ENCODE data around the gene MPC2. TPM values are rescaled to one million over a fixed set of nuclear protein-coding genes. Genes with fewer than 3 reads are reported as not detected.

MPC2 gene
- total RNA-seq = 40.5 TPM
- long read RNA-seq, transcript MPC2-202 (5 exons, 2,177 nt) = major isoform, 26 of 29 reads
- long read RNA-seq, partial matches to known transcripts = 2 of 29 reads
- long read RNA-seq, other reads (novel, unspliced or antisense) = 1 of 29 reads

GRCh38 chr1:167936930-167937708 is at the start of gene MPC2:
Gene MPC2 (minus strand): TSS chr1:167937072. CDS start chr1:167935841, 1,231 bp downstream.
- Histone ChIP-seq H3K4me1 (peaks cover 28% of the 10 kb centered on the region), H3K27me3 (no peaks in the 10 kb centered on the region), H3K9me3 (no peaks in the 10 kb centered on the region), H3K27ac (peak within 1 kb of the TSS; percentile 97), H3K36me3 (no peaks in the 10 kb centered on the region), H3K4me3 (peak within 1 kb of the TSS; percentile 83)
- ATAC-seq = peak; percentile 30
- intact Hi-C loops (cut with DNase I) = no loop called here
- no peak for TF ChIP-seq CTCF (IDR thresholded peaks at IDR 0.05)
- peak; percentile 84 for DNase-seq

- H3K4me3 ChIP-seq = no peak overlapping the region
- no peak for TF ChIP-seq CTCF (IDR thresholded peaks at IDR 0.05)
- no peaks in the 10 kb centered on the region for H3K9me3 ChIP-seq
- H3K4me1 ChIP-seq = no peaks in the 10 kb centered on the region
- H3K27me3 ChIP-seq = no peaks in the 10 kb centered on the region
- H3K36me3 ChIP-seq = peaks cover 4% of the 10 kb centered on the region
- no peak overlapping the region for H3K27ac ChIP-seq
- DNase-seq = no peak
- ATAC-seq = no peak
- intact Hi-C loops (cut with DNase I) = no loop called here
These were observed 48.1 kb upstream of the MPC2 start for GRCh38 chr1:167984886-167985489.

- ATAC-seq (no peak), DNase-seq (no peak)
- Histone ChIP-seq H3K4me3 (no peak overlapping the region), H3K9me3 (no peaks in the 10 kb centered on the region), H3K27me3 (no peaks in the 10 kb centered on the region), H3K4me1 (no peaks in the 10 kb centered on the region), H3K27ac (no peak overlapping the region), H3K36me3 (peaks cover 8% of the 10 kb centered on the region)
- intact Hi-C loops (cut with DNase I) = no loop called here
- no peak for TF ChIP-seq CTCF (IDR thresholded peaks at IDR 0.05)
These were observed 47.0 kb upstream of the MPC2 start for GRCh38 chr1:167983797-167984420.

DNA sequence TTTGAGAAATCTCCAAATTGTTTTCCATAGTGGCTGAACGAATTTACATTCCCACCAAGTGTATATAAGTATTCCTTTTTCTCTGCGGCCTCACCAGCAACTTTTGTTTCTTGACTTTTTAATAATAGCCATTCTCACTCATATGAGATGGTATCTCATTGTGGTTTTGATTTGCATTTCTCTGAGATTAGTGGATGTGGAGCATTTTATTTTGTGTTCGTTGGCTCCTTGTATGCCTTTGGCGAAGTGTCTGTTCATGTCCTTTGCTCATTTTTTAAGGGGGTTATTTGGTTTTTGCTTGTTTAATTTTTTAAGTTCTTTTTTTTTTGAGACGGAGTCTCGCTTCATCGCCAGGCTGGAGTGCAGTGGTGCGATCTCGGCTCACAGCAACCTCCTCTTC is 45.1 kb upstream of the MPC2 start:
- intact Hi-C loops (cut with DNase I) = no loop called here
- ATAC-seq = no peak
- no peak for DNase-seq
- H3K27me3 ChIP-seq = no peaks in the 10 kb centered on the region
- peaks cover 8% of the 10 kb centered on the region for H3K36me3 ChIP-seq
- no peaks in the 10 kb centered on the region for H3K9me3 ChIP-seq
- H3K4me1 ChIP-seq = no peaks in the 10 kb centered on the region
- no peak overlapping the region for H3K27ac ChIP-seq
- H3K4me3 ChIP-seq = no peak overlapping the region
- TF ChIP-seq CTCF (IDR thresholded peaks at IDR 0.05) = no peak

DNA sequence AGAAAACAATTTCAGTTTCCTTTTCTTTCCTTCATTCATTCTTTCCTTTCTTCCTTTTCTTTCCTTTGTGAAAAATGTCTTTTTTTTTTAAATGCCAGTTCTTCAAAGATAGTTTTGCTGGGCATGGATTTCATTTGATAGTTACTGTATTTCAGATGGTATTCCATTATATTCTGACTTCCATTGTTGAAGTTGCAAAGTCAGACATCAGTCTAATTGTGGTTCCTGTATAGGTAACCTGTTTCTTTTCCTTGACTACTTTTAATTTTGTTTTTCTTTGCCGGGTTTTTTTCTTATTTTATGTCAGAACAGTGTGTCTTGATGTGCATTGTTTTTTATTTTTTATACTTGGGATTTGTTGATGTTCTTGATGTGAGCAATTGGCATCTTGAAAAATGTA is 40.4 kb upstream of the MPC2 start:
- Histone ChIP-seq H3K9me3 (no peaks in the 10 kb centered on the region), H3K27me3 (no peaks in the 10 kb centered on the region), H3K27ac (no peak overlapping the region), H3K36me3 (peaks cover 28% of the 10 kb centered on the region), H3K4me3 (no peak overlapping the region), H3K4me1 (no peaks in the 10 kb centered on the region)
- TF ChIP-seq CTCF (IDR thresholded peaks at IDR 0.05) = no peak
- ATAC-seq (no peak), DNase-seq (no peak)
- intact Hi-C loops (cut with DNase I) = no loop called here

Data from upper lobe of right lung (tissue), 1 donor.